HG02970 (cell line): ENCODE measurements around the gene SLC30A7.

ENCODE experiments used
- ATAC-seq: cut with Tn5 transposase; IDR thresholded peaks from one replicate; pipeline ENCODE4 v1.9.1; 2021; ENCODE audit warnings: mild to moderate bottlenecking, moderate library complexity, moderate number of reproducible peaks; ENCODE audit not compliant: unreplicated experiment, low FRiP score

Gene SLC30A7

DNA sequence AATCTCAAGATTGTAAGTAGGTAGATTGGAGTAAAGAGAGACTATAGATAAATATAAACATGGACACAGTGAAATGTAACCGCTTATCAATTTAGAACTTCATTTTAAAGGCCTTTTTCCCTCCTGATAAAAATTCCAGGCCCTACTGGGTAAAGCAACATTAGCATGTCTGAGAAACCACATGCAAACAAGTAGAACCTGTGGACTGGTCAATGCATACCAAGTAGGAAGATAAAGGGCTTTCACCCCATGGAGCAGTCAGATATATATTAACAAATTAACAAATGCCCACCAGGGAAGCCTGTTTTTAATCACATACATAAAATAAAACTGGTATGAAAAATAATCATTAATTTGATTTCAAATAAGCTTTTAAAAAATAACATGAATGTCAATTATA, 121.6 kb downstream of the SLC30A7 start:
- ATAC-seq: no peak

DNA sequence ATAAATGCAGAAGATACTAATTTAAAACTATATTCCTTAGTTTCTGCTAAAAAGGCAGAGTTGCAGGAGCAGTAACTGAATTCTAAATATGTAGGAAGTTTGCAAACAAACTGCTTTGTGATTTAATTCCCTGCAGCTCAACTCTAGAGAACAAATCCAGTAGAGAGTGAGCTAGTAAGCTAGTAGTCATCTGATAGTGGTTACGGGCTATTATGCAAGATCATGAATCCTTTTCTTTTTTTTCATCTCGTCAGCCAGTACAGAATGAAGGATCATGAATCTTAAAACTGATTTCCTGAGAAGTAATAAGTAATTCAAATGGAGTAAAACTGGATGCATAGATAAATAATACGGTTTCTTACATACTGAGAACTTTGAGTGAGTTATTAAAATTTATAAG, 126.4 kb downstream of the SLC30A7 start:
- ATAC-seq: no peak

DNA sequence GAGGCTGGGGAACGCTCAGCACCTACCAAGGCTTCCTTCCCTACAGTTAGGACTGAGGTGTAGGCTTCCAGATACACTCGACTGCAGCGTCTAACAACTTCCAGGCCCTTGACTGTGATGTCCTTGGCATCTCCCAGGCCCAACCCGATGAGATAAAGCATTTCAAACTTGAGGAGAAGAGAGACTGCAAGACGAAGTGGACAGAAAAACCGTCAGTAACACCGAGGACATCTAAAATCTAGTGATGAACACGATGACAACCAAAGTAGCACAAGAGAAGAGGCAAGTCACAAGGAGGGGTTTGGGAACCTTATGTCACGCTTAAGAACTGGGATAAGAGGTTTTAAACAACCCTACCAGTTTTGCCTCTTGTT, 129.4 kb downstream of the SLC30A7 start:
- ATAC-seq: peak; percentile 23

DNA sequence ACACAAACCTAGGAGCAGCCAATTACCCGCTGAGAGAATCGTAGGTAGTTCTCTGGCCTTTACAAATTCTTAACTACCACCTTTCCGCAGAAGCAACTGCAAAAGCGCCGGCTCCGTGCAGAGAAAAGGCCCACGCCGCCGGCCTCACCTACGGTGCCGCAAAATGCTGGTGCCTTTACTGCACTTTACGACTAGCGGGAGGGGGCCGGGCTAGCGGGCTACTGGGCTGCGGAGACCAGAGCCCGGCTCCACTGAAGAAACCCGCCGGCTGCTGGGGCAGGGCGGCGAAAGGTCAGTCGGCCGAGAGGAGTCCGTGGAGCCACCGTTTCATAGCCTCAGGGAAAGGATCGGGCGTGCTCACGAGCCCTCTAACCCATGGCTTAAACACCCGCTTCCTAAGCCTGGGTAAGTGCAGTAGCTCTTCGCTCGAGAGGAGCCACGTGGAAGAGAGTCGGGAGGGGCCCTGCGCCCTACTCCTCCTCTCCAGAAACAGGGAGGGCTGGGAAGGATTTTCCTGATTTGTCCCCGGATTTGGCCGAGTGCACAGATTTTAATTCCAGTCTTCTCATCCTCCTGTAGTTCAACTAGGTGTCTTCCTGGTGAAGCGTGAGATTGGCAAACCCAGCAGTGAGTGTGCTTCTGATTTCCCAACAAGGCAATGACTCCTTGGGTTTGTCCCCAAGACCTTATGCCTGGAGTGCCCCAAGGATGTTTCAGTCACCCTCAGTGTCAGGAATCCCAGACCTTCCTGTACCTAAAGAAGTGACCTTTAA, 130.0 kb downstream of the SLC30A7 start, which contains the start of gene DPH5:
DPH5 (minus strand) TSS at position 128 of the 773 bp plus-strand sequence. CDS start 341 bp downstream, outside the sequence.
- ATAC-seq: peak; percentile 90

DNA sequence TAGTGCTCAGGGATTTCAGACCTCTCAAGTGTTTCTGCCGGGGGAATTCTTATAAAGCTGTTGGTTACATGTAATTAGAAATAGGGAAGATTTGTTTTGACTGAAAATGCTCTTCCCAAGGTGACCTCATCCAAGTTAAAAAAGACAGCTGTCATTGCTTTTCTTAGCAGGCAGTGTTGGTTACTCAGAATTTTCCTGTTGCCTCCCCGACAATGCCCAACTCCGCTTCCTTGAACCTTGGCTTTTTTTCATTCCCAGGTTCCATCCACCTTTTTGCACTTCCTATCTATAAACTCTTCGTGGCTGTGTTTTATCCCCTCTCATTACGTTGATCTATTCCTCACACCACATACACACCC, 130.5 kb downstream of the SLC30A7 start:
- ATAC-seq: no peak

DNA sequence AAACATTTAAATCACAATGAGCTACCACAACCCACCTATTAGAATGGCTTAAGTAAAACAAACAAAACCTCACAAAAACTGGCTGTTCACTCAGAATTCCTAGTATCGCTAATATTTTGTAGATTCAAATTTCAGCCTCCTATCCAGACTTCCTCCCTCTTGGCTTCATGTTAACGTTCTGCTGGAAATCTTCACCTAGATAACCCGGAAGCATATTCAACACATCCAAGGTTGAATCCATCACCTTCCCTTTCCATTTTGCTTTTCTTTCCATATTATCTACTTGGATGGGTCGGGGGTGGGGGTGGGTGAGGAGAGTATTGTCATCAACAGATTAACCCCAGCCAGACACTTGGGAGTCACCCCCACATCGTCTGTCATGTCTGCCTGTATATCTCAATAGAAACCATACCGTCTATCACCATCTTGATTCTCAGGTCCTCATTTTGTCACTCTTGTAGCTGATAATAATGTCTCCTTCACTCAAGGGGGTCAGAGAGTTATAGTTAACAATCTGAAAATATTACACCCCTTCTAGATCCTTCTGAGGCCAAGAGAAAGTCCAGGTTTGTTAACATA, 131.4 kb downstream of the SLC30A7 start:
- ATAC-seq: no peak

DNA sequence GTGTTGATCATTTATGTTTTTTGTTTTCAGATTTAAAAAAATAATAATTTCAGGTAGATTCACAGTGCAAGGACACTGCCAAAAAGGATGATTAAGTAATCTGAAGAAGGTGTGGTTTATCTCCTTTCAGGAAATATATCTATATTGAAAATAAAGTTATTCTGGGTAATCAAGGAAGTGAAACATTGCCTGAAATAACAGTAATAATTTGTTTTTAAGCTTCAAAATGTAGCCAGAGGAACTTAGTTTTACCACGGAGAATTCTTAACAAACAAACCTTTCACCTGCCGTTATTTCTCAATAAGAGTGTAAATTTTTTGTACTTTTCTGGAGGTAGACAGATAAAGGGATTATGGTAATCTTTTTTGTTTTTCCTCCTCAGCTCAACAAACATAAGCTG, 132.6 kb downstream of the SLC30A7 start:
- ATAC-seq: no peak

DNA sequence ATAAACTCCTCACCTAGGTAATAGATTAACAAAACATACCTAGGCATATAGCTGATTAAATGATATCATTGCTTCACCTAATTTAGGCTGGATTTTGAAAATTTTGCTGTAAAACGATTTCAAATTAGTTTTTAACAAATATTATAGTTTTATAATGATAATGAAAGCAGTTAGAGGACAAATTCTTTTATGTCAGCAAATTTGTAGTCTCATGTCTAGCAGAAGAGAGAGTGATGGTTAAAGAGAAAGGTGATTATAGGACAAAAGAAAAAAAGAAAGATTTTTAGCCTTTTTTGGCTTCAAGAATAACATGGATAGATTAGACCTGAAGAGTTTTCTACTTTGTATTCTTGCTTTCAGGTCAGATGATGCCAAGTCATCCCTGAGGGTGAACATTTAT, 133.3 kb downstream of the SLC30A7 start:
- no peak for ATAC-seq

DNA sequence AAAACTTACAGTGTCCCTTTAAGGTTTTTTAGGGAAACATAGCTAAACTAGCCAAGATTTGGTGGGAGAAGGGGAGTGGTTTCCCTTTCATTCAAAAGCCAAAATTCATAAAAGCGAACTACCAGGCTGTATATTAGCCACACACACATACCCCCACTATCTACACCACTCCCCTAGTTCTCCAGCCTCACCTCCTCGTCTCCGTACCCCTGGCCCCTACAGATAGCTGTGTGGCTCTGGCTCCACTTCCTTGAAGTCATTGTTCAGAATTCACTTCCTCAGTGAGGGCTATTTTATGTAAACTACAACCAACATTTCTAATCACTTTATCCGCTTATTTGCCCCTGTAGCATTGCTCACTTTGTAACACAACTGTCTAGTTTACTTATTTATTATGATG, 135.0 kb downstream of the SLC30A7 start:
- no peak for ATAC-seq
